HepG2 (cell line): ENCODE measurements around the gene VWA7. TPM values are rescaled to one million over a fixed set of nuclear protein-coding genes. Genes with fewer than 3 reads are reported as not detected.

ENCODE experiments used
- BCL6 ChIP-seq: IDR thresholded peaks from 2 replicates; pipeline ENCODE4 v1.6.1; 2016; ENCODE audit warnings: missing genetic modification reagents, missing compliant biosample characterization
- CHD4 ChIP-seq: fragments of 200-600 bp; sonication (generic); IDR thresholded peaks from 2 replicates; pipeline ENCODE4 v1.7.0; 2017; ENCODE audit warnings: mild to moderate bottlenecking, low read length, borderline replicate concordance
- MAX ChIP-seq: IDR thresholded peaks from 2 replicates; pipeline ENCODE4 v1.6.1; 2012; ENCODE audit warnings: inconsistent platforms
- MLXIP ChIP-seq: sonication (generic); formaldehyde crosslinking; IDR thresholded peaks from 2 replicates; pipeline ENCODE4 v1.9.0; 2021; ENCODE audit warnings: missing genetic modification reagents, borderline replicate concordance
- RBM22 ChIP-seq: fragments of 200-400 bp; formaldehyde crosslinking; optimal IDR thresholded peaks from 2 replicates; pipeline ENCODE3; 2017; ENCODE audit warnings: mild to moderate bottlenecking, low read length, moderate library complexity
- TP53 ChIP-seq: sonication (generic); formaldehyde crosslinking; conservative IDR thresholded peaks from 2 replicates; pipeline ENCODE4 v1.4.0; 2020; ENCODE audit warnings: missing genetic modification reagents
- ZBTB7A ChIP-seq: sonication (generic); formaldehyde crosslinking; IDR thresholded peaks from 2 replicates; pipeline ENCODE4 v1.8.0; 2022; ENCODE audit warnings: mild to moderate bottlenecking, missing genetic modification reagents
- ZNF275 ChIP-seq: sonication (generic); formaldehyde crosslinking; IDR thresholded peaks from 2 replicates; pipeline ENCODE4 v1.8.0; 2022; ENCODE audit warnings: missing genetic modification reagents, mild to moderate bottlenecking, inconsistent platforms, borderline replicate concordance
- ZNF333 ChIP-seq: sonication (generic); formaldehyde crosslinking; IDR thresholded peaks from 2 replicates; pipeline ENCODE4 v1.4.0; 2020; ENCODE audit warnings: mild to moderate bottlenecking, missing genetic modification reagents, borderline replicate concordance
- ZNF367 ChIP-seq: sonication (generic); formaldehyde crosslinking; IDR thresholded peaks from 2 replicates; pipeline ENCODE4 v1.4.0; 2020; ENCODE audit warnings: missing genetic modification reagents, borderline replicate concordance
- ZNF740 ChIP-seq: sonication (generic); formaldehyde crosslinking; IDR thresholded peaks from 2 replicates; pipeline ENCODE4 v1.4.0; 2020; ENCODE audit warnings: missing genetic modification reagents
- polyA plus RNA-seq, 8 experiments: library from polyadenylated mRNA; depleted of rRNA in 3 of 8; stranded (reverse) in 7 of 8; unstranded in 1 of 8; fragments of >200 nt; fragmentation: Illumina TruSeq in 4 of 8; extraction: Trizol in 4 of 8; gene quantifications; 2 replicates each; pipeline versions ENCODE4 v1.2.1 to v1.2.3, GENCODE V29; 2011 to 2016; ENCODE audit warnings: low read depth in 4 of 8, missing spikeins in 1 of 8, mixed read lengths in 1 of 8; ENCODE audit not compliant: insufficient read depth in 1 of 8
- total RNA-seq, 5 experiments: library from RNA; depleted of rRNA; stranded (reverse); fragments of >200 nt; fragmentation: Illumina TruSeq; extraction: Trizol; gene quantifications; 2 replicates each; pipeline ENCODE4 v1.2.3, GENCODE V29; 2016; ENCODE audit warnings: low read depth in 1 of 5
- TF ChIP-seq, protein P1 (sequence below): sonication (generic); formaldehyde crosslinking; IDR thresholded peaks from 2 replicates; pipeline ENCODE4 v1.4.0; 2020; ENCODE audit warnings: mild to moderate bottlenecking, missing genetic modification reagents

Gene VWA7
- total and polyA plus RNA-seq, 2 of the 13 experiments (the other 11 are each of a cell fraction or from before 2014, with no cell fraction given): 0.86 to 3.3 TPM

DNA sequence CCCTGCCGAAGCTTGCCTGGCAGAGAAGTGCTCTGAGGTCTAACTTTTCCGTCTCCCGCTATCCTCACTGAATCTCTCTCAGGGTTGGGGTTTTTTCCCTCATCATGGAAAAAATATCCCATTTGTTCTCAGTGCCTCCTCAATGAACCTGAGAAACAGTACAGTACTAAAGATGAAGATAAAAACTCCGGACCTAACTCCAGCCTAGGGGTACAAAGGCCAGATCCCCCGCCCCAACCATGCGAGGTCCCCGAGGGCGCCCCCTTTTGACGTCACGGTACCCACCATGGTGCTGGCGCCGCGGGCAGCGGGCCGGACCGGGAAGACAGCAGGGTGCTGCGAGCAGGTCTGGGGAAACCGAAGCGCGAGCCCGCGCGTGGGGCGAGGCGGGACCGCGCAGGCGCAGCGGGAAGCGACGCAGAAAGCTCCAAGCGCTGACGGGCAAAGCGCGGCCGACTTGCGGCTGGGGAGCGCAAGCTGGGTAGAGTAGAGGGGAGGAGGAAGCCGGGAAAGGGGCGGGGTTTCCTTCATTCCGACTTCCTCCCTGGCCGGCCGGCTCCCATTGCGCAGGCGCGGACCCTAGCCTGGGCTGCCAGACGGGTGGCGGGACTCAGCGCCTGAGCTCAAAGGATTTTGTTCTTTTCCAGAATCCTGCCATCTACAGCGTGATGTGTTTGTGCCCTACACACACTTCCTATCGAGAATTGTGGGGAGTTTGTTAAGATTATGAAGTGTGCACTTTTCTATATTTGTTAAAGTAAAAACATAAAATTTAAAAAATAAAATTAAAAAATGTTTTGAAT lies 29.5 kb upstream of the VWA7 start, which contains the start of gene LSM2 (continued):
- TF ChIP-seq BCL6 (CRISPR knock-in tag) (peak; percentile 73), MAX (peak; percentile 95), ZBTB7A (peak; percentile 86; the same call in 1 of the 2 replicates), TP53 (peak; percentile 43; the same call in 1 of the 2 replicates), ZNF367 (CRISPR knock-in tag) (peak; percentile 63; the same call in 1 of the 2 replicates), ZNF740 (peak; percentile 71), ZNF333 (peak; percentile 89; the same call in 1 of the 2 replicates), MLXIP (CRISPR knock-in tag) (peak; percentile 81; the same call in 1 of the 2 replicates), CHD4 (no peak), ZNF275 (CRISPR knock-in tag) (peak; percentile 93; the same call in 1 of the 2 replicates), RBM22 (peak; percentile 45)
- TF ChIP-seq, protein P1, sequence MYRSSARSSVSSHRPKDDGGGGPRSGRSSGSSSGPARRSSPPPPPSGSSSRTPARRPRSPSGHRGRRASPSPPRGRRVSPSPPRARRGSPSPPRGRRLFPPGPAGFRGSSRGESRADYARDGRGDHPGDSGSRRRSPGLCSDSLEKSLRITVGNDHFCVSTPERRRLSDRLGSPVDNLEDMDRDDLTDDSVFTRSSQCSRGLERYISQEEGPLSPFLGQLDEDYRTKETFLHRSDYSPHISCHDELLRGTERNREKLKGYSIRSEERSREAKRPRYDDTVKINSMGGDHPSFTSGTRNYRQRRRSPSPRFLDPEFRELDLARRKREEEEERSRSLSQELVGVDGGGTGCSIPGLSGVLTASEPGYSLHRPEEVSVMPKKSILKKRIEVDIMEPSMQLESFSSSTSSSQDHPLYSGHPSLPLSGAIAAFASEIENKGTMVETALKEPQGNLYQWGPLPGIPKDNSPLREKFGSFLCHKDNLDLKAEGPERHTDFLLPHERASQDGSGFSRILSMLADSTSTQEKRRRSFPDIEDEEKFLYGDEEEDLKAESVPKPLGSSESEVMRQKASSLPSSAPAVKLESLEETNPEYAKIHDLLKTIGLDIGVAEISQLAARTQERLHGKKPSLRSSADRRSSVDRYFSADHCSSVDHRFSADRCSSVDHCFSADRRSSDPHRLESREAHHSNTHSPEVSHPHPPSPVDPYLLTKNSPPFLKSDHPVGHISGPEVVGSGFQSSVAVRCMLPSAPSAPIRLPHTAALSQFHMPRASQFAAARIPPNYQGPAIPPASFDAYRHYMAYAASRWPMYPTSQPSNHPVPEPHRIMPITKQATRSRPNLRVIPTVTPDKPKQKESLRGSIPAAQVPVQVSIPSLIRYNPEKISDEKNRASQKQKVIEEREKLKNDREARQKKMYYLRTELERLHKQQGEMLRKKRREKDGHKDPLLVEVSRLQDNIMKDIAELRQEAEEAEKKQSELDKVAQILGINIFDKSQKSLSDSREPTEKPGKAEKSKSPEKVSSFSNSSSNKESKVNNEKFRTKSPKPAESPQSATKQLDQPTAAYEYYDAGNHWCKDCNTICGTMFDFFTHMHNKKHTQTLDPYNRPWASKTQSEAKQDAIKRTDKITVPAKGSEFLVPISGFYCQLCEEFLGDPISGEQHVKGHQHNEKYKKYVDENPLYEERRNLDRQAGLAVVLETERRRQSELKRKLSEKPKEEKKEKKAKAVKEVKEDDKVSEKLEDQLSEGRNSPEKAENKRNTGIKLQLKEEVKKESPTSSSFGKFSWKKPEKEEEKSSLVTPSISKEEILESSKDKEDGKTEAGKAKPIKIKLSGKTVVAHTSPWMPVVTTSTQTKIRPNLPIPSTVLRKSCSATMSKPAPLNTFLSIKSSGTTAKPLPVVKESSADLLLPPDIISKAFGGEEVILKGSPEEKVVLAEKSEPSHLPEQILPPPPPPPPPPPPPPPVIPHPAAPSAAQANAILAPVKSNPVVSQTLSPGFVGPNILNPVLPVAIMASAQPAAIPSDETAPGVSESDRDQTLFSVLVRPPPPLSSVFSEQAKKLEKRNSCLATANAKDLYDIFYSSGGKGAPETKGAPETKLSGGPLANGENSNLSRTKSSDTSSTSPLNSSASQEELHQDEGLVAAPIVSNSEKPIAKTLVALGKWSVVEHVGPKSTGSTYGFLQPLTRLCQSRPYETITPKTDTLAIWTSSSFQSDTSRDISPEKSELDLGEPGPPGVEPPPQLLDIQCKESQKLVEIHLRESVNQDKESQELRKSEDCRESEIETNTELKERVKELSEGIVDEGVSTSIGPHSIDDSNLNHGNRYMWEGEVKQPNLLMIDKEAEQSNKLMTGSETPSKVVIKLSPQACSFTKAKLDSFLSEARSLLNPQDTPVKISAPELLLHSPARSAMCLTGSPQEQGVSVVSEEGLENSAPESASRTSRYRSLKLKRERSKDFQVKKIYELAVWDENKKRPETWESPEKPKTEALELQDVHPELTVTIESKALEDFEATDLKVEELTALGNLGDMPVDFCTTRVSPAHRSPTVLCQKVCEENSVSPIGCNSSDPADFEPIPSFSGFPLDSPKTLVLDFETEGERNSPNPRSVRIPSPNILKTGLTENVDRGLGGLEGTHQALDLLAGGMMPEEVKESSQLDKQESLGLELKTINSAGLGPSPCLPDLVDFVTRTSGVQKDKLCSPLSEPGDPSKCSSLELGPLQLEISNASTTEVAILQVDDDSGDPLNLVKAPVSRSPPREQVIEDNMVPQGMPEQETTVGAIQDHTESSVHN (CRISPR knock-in tag): peak; percentile 84; the same call in 1 of the 2 replicates
